Transverse colon (tissue), 3 donors: Measurements from ENCODE around the gene TMTC2.

Experiments used
- CTCF ChIP-seq, 5 experiments: fragments of 200-600 bp in 3 of 5; fragments of 450-650 bp in 2 of 5; sonication (generic) in 3 of 5; IDR thresholded peaks; 1 replicate in 2 of 5; 2 replicates in 3 of 5; pipeline ENCODE4 v1.5.1; 2016 to 2017; ENCODE audit warnings: antibody characterized with exemption in 5 of 5, inconsistent platforms in 3 of 5, mild to moderate bottlenecking in 2 of 5, moderate library complexity in 1 of 5
- POLR2A ChIP-seq: fragments of 450-650 bp; IDR thresholded peaks from one replicate; pipeline ENCODE4 v1.6.1; 2016; ENCODE audit warnings: antibody characterized with exemption, mild to moderate bottlenecking, moderate library complexity

- TF ChIP-seq CTCF (IDR thresholded peaks at IDR 0.05) (no peak), POLR2A (no peak)
These were observed 344.5 kb downstream of the TMTC2 start for GRCh38 chr12:83031196-83031595.
